Thyroid gland (tissue), 4 donors: Measurements from ENCODE around the gene SLC25A22.

ENCODE experiments used
- CTCF ChIP-seq, 6 experiments: fragments of 200-600 bp in 3 of 6; fragments of 450-650 bp in 3 of 6; sonication (generic) in 3 of 6; IDR thresholded peaks; one replicate each; pipeline ENCODE4 v1.5.1; 2016 to 2019; ENCODE audit warnings: antibody characterized with exemption in 6 of 6, mild to moderate bottlenecking in 2 of 6, inconsistent platforms in 1 of 6, moderate library complexity in 1 of 6
- POLR2A ChIP-seq, 2 donors: fragments of 450-650 bp; IDR thresholded peaks; one replicate each; pipeline ENCODE4 v1.6.1; 2017; ENCODE audit warnings: antibody characterized with exemption in 2 of 2, mild to moderate bottlenecking in 2 of 2, moderate library complexity in 1 of 2

- TF ChIP-seq CTCF (IDR thresholded peaks at IDR 0.05), result no peak
- TF ChIP-seq POLR2A (IDR thresholded peaks at IDR 0.05), result no peak
Measured at GRCh38 chr11:782264-783174, 15.6 kb downstream of the SLC25A22 start.
